GM19043 (cell line): ENCODE results near the gene ELMO1.
A peak's percentile ranks its signal among the peaks of the same experiment; 100 is the strongest.

Source experiments
- ATAC-seq: cut with Tn5 transposase; IDR thresholded peaks from one replicate; pipeline ENCODE4 v1.9.1; 2021; ENCODE audit warnings: low read depth; ENCODE audit not compliant: unreplicated experiment

The ELMO1 gene, protein sequence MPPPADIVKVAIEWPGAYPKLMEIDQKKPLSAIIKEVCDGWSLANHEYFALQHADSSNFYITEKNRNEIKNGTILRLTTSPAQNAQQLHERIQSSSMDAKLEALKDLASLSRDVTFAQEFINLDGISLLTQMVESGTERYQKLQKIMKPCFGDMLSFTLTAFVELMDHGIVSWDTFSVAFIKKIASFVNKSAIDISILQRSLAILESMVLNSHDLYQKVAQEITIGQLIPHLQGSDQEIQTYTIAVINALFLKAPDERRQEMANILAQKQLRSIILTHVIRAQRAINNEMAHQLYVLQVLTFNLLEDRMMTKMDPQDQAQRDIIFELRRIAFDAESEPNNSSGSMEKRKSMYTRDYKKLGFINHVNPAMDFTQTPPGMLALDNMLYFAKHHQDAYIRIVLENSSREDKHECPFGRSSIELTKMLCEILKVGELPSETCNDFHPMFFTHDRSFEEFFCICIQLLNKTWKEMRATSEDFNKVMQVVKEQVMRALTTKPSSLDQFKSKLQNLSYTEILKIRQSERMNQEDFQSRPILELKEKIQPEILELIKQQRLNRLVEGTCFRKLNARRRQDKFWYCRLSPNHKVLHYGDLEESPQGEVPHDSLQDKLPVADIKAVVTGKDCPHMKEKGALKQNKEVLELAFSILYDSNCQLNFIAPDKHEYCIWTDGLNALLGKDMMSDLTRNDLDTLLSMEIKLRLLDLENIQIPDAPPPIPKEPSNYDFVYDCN

DNA sequence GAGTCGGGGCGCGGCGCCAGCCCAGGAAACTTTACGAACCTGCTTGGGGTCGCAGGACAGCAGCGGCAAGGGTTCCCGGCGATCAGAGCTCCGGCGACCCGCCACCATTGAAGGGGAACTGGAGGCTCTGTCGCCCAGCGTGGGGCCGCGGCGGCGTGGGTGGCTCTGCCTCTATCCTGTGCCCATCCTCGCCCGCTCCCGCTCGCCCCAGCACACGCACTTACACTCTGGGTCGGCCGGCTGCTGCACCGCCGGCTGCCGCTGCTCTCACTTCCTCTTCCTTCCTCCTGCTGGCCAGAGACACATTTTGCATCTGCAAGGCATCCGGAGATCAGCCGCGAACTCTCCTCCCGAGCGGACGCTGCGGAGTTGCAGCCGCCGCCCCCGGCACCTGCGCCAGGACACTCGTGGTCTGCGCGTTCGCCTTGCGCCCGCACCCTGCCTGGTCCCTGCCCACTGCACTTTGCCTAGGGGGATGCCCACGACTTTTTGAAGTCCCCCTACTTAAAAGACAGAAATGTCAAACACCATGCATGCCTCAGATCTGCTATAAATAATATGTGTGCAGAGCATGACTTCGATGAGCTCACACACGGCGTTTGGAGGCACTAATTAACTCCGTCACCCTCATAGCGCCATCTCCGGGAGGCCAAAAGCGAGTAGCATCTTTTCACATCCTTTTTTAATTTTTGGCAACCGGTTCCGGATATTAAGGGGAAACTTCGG, at the start of gene ELMO1:
Gene ELMO1, minus strand, starts transcription at position 229 of the 726 bp plus-strand sequence. CDS start 106,174 bp downstream, outside the sequence.
- ATAC-seq, result peak; percentile 90

DNA sequence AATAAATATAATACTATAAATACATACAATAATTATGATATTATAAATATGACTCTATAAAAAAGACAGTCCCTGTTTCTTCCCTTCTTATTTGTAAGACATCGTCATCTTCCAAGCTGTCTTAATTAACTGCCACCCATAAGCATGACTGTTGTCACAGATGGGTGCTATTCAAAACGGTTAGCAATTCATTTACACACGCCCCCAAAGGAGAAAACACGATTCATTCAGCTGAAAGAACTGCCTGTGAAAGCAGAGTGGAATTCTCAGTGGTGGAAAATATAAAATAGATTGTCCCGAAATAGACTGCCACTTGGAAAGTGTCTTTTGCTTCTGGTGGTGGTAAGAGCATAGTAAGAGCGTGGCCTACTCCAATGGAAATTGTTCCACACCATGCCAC, 48.9 kb upstream of the ELMO1 start:
- ATAC-seq, result no peak

DNA sequence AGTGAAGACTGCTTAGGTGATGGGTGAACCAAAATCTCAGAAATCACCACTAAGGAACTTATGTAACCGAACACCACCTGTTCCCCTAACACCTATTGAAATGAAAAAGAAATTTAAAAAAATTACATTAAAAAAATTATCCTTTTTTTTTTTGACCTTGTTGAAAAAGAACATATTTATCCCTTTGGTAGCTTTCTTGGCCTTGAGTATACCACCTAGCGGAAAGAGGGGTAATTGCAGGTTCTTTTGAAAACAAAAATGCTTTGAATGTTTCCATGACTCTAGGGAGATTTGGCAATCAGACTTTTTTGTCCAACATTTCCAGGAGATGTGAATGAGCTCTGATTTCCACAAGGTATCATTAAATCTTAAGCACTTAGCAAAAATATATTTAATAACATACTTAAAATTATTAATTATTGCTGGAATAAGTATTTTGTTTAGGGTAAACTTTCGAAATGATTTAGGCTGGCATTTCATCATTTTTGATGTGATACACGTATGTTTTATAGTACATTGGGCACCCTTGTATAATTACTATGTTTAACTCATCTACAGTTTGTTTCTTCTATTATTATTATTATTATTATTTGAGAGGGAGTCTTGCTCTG, 47.0 kb upstream of the ELMO1 start:
- ATAC-seq, result no peak

DNA sequence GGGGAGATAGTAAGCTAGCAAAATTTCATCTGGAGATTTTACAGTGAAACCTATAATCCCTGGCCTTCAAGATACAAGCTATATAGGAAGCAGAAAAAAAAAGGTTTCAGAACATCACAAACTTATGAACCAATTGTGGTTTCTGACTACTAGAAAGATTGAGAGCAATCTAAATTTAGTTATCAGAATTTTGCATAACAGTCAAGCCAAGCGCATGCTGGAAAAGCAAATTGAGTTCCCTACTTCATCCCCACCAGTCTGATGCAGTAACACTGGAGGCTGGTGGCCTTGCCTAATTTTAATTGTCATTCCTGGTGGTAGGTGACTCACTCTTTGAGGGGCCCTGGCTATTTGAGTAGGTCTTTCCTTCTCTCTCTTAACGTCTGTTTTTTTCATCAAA, 46.3 kb upstream of the ELMO1 start:
- ATAC-seq, result peak; percentile 66

DNA sequence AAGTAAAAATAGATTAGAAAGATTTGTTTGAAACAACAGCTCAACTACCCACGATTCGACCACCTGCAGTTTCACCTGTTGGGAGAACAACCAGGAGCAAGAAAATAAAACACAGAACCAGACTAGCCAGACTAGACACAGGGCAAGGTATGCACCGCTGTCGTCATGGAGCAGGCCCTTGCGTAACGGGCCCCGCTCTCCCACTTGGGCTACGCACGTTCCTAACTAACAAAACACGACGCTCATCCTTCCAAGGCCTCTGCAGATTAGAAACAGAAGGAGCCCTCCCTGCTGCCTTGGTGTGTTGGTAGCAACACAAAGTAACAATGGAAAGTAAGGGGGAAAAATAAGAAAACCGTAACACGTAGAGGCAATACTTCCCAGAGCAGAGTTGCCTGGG, 45.1 kb upstream of the ELMO1 start:
- ATAC-seq, result no peak

DNA sequence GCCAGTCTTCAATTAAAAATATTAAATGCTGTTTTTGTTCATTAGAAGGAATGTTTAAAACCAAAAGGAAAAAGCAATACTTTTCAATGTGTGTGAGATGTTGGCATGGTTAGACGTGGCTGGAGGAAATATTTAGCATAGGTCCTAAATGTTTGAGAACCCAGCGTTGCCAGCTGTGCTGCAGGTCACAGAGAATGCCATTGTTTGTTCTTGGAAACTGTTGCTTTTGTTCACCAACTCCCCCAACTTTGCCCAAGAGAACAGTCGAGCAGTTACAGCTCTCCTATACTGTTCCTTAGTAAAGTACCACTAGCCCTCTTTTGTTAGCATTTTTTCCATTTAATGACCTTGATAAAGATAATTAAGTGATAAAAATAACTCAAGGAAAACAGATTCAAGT, 44.5 kb upstream of the ELMO1 start:
- ATAC-seq, result no peak

DNA sequence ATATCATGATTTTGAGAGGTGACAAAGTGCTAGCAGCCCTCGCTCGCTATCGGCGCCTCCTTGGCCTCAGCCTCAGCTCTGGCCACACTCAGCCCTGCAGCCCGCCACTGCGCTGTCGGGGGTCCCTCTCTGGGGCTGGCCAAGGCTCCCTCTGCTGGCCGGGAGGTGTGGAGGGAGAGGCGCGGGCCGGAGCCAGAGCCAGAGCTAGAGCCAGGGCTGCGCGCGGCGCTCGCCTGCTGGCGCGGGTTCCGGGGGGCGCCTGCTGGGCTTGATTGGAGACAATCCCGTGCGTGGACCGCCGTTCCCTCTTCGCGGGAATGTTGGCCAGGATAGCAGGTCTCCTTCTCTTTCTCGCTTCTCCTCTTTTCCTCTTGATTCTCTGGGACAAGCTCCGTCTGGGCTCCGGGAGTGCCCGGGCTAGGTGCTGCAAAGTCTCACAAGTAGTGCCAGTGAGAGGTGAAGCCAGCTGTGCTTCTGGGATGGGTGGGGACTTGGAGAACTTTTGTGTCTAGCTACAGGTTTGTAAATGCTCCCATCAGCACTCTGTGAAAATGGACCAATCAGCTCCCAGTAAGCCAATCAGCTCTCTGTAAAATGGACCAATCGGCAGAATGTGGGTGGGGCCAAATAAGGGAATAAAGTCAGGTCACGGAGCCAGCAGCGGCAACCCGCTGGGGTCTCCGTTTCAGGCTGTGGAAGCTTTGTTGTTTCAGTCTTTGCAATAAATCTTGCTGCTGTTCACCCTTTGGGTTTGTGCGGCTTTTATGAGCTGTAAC, 43.4 kb upstream of the ELMO1 start:
- no peak for ATAC-seq

DNA sequence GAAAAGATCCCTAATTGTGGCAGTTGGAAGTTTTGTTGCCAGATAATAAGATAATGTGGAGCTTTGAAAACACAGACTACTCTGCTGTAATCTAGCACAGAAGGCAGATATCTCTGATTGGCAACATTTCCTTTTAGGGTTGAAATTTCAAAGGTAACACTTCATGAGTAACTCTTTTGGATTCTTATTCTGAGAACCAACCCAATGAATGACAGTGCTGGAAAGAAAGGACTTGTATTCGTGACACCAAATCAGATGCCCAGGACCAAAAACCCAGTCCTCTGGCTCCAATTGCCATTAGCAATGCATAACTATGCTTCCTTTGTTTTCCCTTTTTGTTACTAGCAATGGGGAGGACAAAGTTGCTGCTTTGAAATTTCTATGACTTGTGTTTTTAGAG, 41.0 kb upstream of the ELMO1 start:
- ATAC-seq, result no peak

DNA sequence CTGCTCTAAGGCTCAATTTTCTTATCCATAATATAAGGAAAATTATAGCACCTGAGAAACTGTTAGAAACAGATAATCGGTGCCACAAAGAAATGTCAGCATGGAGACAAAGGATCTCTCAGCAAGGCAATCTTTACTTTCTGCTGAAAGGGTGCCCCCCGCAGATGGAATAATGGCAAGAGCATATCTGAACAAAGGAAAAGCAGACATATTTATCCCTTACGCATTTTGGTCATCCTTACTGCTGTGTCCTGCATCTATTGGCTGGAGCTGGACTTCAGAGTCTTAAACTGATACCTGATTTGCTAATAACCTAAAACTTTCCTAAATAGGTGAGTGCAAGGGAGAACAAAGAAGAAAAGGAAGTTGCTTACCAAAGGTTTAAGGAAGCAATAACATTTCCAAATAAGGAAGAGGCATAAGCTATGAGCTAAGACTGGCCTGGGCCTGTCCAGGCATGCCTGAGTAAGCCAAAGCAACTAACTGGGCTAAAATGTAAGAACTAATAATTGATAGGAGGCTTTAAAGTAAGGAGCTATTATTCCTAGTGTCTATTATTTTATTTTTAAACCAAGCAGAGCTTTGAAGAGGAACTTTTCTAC, 39.6 kb upstream of the ELMO1 start:
- no peak for ATAC-seq

DNA sequence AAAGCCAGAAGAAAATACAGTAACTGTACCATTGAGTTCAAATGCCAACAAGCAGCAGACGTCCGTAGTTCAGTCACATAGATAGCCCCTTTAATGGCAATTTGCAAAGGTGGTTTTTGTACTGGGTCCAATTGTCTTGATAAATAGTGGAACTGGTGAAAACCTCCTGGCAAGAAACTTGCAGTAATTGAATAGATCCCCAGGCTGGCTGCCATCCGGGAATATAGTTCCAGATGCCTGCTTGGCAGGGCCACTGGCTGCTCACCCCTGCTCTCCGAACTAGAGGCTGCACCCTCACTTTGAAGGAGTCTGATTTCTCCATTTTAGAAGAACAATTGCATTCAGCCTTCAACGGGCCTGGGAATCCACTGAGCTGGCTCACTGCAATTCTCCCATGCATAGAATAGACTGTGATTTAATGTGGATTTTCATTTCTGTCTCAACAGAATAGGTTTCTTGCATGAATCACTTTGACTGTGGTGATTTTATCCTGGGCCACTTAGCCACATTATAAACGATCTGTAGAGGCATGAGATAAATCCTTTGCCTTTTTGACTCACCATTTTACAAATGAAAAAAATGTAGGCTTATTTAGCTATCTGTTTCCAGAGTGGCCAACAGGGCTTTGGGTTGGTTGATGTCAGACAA, 35.9 kb upstream of the ELMO1 start:
- ATAC-seq, result no peak

DNA sequence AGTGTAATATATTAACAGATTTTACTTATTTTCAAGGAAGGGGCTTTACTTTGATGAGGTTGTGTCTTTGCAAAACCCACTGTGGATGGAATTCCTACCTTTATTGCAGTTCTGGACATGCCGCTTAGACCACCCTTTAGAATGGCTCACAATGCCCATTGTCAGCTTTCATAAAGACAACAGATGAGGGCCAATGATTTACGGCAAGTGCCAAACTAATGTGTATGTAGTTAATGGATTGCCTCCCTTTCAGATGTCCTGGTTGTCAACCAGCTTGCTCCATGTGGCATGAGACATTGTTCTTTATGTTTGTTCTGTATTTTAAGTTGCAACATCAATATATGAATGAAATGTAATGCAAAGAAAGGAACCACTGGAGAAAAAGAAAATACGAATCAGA, 35.0 kb upstream of the ELMO1 start:
- ATAC-seq, result no peak

DNA sequence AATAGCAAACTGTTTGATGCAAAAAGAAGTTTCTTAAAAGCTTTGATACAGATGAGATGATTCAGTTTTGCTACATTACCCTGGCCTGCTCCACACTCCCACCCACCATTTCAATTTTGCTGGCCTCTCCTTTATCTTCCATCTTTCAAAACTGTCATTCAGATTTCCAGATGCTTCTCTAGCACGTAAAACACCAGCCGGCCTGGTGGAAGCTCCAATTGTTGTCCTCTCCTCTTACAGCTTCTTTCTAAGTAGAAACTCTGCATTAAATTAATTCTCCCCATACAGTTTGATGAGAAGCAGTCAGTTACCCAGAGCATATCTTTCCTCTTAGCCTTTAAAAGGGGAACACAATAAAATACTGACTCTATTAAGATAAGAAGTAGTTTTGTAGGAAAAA, 34.3 kb upstream of the ELMO1 start:
- ATAC-seq, result no peak

DNA sequence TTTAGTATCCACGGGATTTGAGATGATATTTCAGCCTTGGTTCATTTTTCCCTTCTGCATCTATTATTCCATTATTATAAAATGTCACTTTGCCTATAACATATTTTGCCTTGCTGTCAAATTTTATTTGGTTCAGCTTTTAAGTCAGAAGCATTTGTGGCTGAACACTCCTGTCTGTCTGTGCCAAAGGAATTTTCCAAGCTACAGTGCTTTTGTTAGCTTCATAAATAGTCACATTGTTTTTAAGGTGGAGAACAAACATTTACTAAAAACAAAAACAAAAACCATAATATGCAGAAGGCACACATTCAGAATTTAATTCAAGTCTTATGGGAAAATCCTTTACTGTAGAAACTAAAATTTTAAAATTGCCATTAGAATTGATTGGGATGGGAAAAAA, 33.8 kb upstream of the ELMO1 start:
- no peak for ATAC-seq

DNA sequence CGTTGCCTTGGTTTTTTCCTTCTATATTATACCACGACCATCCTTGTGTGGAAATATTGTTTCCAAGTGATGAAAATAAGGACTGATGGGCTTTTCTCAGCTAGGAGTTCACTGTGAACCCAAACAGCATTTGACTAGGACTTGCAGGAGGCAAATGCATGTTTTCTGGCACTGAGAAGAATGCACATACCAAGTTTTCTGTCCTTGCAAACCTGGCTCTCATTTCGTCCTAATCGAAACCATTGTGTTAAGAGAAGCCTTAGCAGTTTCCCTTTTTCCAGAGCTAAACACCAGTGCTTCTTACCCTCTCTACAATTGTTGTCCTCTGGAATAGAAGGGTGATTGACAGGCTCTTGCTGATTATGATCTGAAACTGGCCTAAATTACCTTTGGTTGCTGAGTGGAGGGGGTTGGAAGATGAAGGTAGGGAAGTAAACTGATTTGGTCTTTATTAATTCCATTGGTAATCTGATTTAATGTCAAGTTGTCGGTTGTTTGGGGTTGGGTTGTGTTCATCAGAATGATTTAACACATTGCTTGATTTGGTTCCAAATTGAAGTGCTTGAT, 33.1 kb upstream of the ELMO1 start:
- no peak for ATAC-seq

DNA sequence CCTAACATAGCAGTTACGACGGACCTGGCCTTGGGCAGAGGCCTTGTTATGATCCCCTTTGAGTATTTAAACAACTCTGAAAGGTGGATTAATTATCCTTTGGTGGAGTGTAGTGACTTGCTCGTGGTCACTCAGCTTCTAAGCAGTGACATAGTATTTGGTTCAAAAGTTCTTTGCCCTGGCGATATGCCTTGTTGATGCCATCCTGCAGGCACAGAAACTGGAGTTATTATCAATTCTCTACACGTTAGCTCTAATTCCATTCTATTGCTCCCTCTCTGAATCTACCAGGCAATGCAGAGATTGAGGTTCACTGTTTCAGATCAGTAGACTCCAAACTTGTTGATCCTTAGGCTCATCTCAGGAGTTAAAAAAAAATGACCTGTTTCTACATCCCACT, 32.5 kb upstream of the ELMO1 start:
- no peak for ATAC-seq

DNA sequence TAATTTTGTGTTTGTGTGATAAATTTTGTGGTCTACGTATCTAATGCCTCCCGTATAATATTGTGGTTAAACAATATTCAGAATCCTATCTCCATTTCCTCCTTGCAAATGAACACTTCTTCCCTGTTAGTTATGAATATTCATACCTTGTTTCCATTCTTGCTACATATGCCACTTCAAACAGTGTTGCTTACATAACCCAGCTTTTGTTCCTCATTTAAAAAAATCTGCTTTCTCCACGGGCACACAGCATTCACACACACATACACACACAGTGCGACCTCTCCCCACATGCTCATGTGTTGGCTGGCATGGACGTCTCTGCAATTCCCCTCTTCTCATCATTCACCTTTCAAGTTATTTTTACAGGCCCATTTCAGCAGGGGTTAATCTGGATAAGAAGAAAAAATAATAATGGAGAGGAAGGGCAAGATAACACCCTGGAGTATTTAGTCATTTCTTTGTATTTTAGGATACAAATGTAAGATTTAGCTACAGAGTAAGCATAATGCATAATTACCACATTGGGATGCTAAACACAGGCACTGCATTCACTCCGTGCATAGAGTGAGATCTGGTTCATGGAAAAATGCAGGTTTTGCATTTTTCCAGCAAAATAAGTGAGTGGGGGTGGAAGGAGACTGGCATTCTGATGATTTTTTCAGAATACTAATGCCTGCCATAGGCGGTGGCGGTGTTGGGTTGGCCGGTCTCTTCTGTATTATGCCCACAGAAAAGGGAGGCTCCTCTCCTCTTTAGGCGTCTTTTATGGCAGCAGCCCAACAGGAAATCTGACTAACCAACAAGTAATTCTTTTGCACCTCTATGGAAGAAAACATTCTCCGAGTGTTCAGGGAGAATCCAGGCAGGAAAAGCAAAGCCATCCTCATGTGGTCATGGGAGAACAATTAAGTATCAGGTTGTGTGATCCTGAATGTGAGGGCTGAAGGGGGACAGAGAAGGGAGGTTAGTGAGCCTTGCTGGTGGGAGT, 31.7 kb upstream of the ELMO1 start:
- ATAC-seq, result no peak

DNA sequence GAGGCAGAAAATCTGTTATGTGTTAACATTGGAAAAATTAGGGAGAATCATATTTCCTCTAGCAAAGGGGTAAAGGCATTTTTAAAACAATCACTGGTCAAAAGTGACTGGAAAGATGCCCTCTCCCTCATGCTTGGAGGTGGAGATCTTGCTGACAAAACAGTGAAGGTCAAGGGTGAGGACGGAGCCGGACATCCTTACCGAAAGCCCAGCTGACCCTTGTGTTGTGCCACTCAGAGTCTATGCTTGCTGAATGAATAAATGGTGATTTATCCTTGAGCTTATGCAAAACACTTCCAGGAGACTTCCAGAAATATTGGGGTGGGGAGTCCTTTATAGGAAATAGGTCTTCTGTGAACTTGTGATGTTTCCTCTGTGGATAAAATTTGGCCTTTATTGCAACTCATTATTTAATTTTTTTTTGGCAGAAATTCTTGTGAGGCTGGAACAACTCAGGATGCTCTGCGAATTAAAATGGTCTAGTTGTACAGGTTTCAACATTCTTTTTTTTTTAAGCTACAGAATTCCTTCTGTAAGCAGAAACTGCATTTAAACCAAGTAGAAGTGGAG, 28.3 kb upstream of the ELMO1 start:
- ATAC-seq, result no peak

DNA sequence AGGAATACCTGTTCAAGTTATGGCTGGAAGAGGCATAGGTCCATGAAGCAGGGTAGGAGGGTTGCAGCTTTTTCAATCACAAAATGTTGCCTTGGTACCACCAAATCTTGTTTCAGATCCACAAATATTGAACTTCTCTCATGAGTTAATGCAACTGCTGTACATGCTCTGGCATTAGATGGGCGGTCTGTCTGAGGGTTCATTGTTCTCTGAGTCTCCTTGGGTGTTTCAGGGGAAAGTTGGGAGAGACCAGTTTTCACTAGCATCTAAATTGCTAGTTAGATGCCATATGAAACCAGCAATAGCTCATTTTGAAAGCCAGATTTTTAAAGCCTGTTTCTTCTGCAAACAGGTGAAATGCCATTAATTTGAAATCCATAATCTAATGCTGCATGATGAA, 27.8 kb upstream of the ELMO1 start:
- ATAC-seq, result no peak
